WI38 (cell line): ENCODE measurements around the gene NT5DC3.

Experiments
- H3K4me3 ChIP-seq: 2 replicates; pipeline ENCODE4 v1.5.1; 2011; ENCODE audit warnings: low read depth, mild to moderate bottlenecking, control low read depth, low read length
- TF ChIP-seq, protein P1 (sequence below): IDR thresholded peaks from 2 replicates; pipeline ENCODE4 v1.5.1; 2012; ENCODE audit warnings: low read depth, mild to moderate bottlenecking, control low read depth, low read length

Gene NT5DC3

DNA sequence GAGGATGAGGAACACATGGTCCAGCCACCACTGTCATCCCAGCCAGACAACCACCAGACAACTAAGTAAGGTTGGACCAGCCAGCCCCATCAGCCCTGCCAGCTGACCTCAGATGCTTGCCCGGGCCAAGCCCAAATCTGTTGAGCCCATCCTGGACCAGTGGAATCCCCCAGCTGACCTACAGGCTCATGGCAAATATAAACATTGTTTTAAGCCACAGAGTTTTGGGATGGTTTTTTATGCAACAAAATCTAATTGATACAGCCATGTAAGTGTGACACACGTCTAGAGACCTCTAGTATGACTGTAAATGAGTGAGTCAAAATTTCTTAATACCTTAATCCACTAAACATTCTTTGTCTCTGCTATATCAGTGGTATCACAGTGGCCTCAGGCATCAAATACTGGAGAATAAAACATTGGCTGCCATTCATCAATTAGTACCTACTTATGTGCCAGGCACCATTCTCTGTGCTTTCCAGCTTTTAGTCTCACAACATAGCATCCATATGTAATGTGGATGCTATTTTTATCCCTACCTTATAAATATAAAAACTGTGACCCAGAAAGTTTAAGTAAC is 24.2 kb upstream of the NT5DC3 start:
- TF ChIP-seq, protein P1, sequence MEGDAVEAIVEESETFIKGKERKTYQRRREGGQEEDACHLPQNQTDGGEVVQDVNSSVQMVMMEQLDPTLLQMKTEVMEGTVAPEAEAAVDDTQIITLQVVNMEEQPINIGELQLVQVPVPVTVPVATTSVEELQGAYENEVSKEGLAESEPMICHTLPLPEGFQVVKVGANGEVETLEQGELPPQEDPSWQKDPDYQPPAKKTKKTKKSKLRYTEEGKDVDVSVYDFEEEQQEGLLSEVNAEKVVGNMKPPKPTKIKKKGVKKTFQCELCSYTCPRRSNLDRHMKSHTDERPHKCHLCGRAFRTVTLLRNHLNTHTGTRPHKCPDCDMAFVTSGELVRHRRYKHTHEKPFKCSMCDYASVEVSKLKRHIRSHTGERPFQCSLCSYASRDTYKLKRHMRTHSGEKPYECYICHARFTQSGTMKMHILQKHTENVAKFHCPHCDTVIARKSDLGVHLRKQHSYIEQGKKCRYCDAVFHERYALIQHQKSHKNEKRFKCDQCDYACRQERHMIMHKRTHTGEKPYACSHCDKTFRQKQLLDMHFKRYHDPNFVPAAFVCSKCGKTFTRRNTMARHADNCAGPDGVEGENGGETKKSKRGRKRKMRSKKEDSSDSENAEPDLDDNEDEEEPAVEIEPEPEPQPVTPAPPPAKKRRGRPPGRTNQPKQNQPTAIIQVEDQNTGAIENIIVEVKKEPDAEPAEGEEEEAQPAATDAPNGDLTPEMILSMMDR: no peak
- no peak overlapping the region for H3K4me3 ChIP-seq

- TF ChIP-seq, protein P1: no peak
- H3K4me3 ChIP-seq: no peak overlapping the region
These were observed 23.7 kb upstream of the NT5DC3 start for GRCh38 chr12:103864710-103865109.

DNA sequence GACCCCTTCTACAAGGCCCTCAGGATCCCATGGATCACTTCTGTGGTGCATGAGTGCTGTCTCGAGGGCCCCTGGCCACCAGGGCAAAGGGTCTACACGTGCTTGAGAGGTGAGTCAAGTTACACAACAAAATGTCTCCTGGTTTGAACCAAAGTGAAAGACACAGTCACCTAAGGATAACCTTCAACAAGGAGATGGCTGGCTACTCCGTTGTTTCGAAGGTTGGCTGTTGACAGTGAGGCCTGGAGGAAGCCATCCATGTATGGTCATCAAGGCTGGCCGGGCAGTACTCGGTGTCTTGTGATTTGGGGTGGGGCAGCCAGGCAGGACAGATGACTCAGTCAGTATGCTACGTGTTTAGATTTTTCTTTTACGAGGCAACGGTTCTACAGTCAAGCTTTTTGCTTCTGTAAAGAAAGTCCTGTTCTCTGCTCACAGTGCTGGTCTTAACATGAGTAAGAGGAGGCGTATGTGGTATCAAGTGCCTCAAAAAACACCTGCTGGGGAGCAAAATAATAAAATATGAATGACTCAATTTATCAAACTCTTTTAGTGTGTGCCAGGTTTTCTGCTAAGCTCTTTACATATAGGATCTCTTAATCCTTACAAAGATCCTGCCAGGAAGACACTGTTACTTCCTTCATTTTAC is 18.0 kb upstream of the NT5DC3 start:
- no peak overlapping the region for H3K4me3 ChIP-seq
- TF ChIP-seq, protein P1: no peak

GRCh38 chr12:103858335-103858734 is 17.3 kb upstream of the NT5DC3 start:
- TF ChIP-seq, protein P1: no peak
- no peak overlapping the region for H3K4me3 ChIP-seq

DNA sequence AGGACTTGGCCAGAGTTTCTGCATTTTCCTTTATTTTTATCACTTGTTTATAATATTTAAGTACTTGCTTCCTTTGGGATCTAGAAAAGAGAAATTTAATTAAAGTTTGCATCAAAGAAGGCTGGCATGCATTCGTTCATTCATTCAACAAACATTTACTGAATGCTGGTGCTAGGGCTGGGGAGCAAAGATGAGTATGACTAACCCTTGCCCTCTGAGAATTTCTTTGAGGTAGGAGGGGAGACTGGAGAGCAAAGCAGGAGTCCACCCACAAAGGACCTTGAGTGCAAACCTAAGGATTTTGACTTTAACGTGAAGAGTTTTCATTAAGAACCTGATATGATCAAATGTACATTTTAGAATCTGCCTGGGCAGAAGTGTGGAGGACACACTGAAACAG is 16.1 kb upstream of the NT5DC3 start:
- no peak overlapping the region for H3K4me3 ChIP-seq
- TF ChIP-seq, protein P1: no peak

- TF ChIP-seq, protein P1: no peak
- no peak overlapping the region for H3K4me3 ChIP-seq
These were observed 15.0 kb upstream of the NT5DC3 start for GRCh38 chr12:103855896-103856657.
